Omental fat pad (tissue), 4 donors: Measurements from ENCODE around the gene EPHB3. TPM values are rescaled to one million over a fixed set of nuclear protein-coding genes. Genes with fewer than 3 reads are reported as not detected.
A peak's percentile ranks its signal among the peaks of the same experiment; 100 is the strongest.

Experiments
- ATAC-seq: fragments of 150-250 bp; one replicate; pipeline ENCODE4 v1.9.1; 2016; ENCODE audit warnings: mild to moderate bottlenecking, moderate library complexity; ENCODE audit not compliant: low FRiP score
- DNase-seq: peaks from one replicate; pipeline ENCODE4 v3.0.0-alpha.2; 2019; ENCODE audit warnings: low spot score
- CTCF ChIP-seq, 3 donors: fragments of 450-650 bp; IDR thresholded peaks; one replicate each; pipeline ENCODE4 v1.5.1; 2016 to 2017; ENCODE audit warnings: antibody characterized with exemption in 3 of 3, mild to moderate bottlenecking in 3 of 3, moderate library complexity in 2 of 3
- total RNA-seq, 4 donors: library from RNA; depleted of rRNA; stranded (reverse); fragments of >200 nt; gene quantifications; one replicate each; pipeline ENCODE4 v1.1.0, GENCODE V29; 2016

EPHB3 gene
- total RNA-seq, 4 donors from 2014 or later = 0.79 to 3.1 (median 2.1) TPM

- ATAC-seq = peak; percentile 51
- TF ChIP-seq CTCF (IDR thresholded peaks at IDR 0.05) = no peak
- DNase-seq = no peak
Observed at GRCh38 chr3:184525337-184526087, 36.1 kb upstream of the EPHB3 start.

GRCh38 chr3:184526088-184526433 is 35.5 kb upstream of the EPHB3 start:
- no peak for TF ChIP-seq CTCF (IDR thresholded peaks at IDR 0.05)
- DNase-seq = no peak
- ATAC-seq = no peak

GRCh38 chr3:184531626-184532280 is 29.8 kb upstream of the EPHB3 start:
- TF ChIP-seq CTCF (IDR thresholded peaks at IDR 0.05) = no peak

GRCh38 chr3:184532940-184533732 is 28.4 kb upstream of the EPHB3 start:
- no peak for TF ChIP-seq CTCF (IDR thresholded peaks at IDR 0.05)
- DNase-seq (no peak), ATAC-seq (no peak)

More at GRCh38 chr3:184531626-184532280, 29.8 kb upstream of the EPHB3 start:
- ATAC-seq (no peak), DNase-seq (no peak)

- no peak for TF ChIP-seq CTCF (IDR thresholded peaks at IDR 0.05)
- DNase-seq = no peak
- ATAC-seq = no peak
Observed at GRCh38 chr3:184537885-184538665, 23.5 kb upstream of the EPHB3 start.

- ATAC-seq (no peak), DNase-seq (no peak)
- TF ChIP-seq CTCF (IDR thresholded peaks at IDR 0.05) = no peak
Observed at GRCh38 chr3:184538666-184539431, 22.7 kb upstream of the EPHB3 start.
